HG02571 (cell line): ENCODE measurements around the gene RIMBP2.

Experiments used
- ATAC-seq: cut with Tn5 transposase; IDR thresholded peaks from one replicate; pipeline ENCODE4 v1.9.1; 2021; ENCODE audit warnings: mild to moderate bottlenecking, moderate library complexity; ENCODE audit not compliant: unreplicated experiment

Gene RIMBP2

DNA sequence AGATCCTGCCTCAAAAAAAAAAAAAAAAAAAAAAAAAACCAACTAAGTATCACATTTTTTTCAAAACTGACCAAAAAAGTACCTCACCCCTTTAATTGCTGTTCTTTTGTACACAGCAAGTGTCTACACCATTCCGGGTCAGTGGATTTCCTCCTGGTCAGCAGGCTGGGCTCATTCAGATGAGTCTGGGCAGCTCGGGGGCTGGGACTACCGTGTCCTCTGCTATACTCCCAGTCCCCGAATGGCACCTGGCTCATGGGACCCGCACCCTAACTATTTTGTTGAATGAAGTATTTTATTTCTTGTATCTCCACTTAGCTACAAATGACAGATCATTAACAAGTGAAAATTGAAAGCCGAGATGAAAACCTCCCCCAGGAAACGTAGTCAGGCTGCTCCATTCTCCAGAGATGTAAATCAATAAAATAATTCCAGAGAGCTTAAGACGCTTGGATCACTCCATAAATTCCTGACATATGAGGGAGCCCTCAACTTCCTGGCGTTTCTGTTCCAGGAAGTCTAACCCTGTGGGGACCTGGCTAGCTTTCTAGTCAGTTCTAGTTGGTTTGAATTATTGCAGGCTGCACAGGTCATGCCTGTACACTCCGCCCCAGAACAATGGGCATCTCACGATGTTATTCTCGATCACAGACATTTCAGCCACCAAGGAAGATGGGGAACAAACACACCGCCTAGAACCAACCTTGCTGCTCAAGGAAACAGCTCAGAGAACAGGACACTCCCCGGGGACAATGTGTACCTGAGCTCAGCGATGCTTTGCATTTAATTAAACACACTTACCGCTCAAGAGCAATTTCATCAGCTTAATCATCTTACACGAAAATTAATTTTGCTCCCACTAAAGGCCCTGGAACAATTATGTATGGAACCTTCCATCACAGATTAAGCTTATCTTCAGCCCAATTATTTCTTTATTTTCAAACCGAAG is 76.3 kb downstream of the RIMBP2 start:
- ATAC-seq, result no peak

DNA sequence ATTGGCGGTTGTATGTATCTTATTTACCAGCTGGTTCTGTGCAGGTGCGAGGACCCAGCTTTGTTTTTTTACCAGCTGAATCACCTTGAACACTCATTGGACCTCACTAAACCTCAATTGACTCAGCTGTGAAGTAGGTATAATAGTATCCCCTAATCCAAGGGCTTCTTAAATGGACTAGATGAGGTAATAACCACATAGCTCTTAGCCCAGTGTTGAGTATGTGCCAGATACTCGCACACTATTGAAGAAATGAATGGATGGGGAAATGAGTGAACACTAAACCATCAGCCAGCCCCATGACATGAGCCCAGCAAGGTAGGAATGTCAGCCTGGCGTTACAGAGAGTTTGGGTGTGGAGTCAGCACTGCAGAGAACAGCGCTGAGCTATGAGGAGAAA is 79.7 kb downstream of the RIMBP2 start:
- no peak for ATAC-seq

DNA sequence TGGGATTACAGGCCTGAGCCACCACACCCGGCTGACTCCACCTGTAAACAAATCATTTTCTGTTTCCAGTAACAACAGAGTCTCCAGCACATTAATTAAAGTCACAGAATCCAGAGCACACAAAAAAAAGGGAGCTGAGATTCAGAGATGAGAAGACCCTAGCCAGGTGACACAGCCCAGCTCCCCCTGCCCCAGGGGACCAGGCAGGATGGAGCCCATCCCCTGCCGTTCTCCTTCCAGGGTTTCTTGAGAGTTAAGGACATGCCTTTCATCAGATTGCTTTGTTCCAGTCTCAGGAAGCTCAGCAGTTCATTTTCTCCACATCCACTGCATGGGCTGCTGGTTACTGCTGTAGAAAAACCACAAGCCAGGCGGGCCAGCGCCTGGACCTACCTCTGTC is 81.2 kb downstream of the RIMBP2 start:
- ATAC-seq, result no peak

DNA sequence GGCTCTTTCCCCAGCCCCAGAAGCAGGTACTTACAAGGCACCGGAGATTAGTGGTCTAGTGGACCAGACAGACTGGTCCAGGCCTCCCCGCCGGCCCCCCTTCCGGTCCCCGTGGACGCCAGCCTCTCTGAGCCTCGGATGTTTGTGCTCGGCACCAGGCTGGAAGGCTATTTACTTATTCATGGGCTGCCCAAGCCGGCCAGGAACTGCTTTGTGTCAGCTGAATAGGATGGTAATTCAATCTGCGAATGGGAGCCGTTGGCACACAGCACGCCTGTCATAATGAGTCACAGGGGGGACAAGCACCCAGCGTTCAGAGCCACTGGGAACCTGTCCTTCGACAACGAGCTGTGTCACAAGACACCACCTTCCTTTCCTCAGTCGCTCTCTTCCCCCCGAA is 82.3 kb downstream of the RIMBP2 start:
- ATAC-seq, result no peak

DNA sequence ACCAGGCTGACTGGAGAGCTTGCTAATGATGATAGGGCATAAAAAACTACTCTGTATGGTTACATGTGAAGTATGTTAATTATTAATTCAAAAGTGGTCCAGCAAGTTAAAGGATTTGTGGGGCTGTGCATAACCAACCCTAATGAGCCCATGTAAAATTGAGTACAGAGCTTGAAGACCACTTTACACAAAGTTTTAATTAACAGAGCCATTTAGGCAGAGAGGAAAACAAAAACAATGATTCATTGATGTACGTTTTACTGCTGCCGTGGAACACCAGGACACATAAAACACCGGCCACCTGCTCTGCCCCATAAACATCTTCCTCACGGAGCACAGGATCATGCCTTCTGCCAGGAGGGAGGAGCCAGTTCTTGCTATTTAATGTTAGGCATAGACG is 83.5 kb downstream of the RIMBP2 start:
- ATAC-seq, result no peak

DNA sequence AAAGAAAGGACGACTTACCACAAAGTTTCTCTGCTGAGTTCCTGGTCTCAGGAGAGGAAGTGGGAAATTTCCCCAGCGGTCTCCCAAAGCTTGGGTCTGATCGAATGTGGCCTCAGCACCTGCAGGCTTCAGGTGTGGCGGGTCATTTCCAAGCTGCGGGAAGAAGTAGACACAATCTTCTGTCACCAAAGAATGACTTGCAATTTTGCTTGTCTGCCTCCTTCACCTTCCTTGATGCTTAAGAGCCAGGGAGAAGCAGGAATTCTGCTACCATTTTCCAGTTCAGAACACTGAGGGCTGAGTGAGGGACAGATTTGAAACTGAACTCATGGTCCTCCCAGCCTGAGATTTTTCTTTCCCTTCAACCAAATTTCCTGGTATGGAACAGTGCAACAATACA is 87.8 kb downstream of the RIMBP2 start:
- ATAC-seq, result no peak

DNA sequence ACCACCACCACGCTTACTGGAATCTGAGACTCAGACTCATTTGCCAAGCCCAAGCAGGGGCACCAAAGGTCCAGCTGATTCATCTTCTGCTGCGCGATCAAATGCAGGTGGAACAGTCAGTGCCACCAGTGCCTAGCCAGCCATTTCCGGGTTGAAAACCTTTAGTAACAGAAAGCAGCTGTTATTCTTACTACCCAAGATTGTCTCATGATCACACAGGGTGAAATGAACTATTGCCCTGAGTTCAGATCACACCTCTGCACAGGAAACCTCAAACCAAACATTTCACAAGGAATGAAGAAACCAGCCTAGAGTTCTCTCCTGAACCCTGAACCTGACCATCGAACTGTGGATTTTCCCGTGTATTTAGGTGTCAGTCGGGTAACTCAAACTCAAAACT is 88.9 kb downstream of the RIMBP2 start:
- no peak for ATAC-seq

DNA sequence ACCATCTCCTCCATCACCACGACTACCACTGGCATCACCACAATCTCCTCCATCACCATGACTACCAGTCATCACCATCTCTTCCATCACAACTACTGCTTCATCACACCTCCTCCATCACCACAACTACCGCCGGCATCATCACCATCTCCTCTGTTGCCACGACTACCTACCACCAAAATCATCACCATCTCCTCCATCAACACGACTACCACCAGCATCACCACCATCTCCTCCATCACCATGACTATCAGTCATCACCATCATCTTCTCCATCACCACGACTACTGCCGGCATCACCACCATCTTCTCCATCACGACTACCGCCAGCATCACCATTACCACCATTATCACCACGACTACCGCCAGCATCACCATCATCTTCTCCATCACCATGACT is 89.5 kb downstream of the RIMBP2 start:
- ATAC-seq, result no peak

DNA sequence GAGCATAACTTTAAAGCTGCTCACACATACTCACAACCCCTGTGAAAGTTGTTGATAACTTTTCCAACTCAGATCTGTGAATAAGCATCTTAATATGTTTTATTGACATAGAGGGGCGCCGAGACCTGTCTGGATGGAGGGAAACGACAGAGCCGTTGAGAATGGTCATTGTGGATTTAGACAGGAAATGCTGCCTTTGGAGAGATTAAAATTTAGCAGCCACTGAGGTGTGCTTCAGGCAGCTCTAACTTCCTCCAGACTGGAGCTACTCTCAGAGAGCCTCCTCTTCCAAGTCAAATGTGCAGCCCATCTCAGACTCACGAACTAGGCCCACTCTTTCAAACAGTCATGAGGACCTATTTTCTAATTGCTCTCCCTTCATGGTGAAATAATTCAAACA is 90.9 kb downstream of the RIMBP2 start:
- ATAC-seq, result no peak

DNA sequence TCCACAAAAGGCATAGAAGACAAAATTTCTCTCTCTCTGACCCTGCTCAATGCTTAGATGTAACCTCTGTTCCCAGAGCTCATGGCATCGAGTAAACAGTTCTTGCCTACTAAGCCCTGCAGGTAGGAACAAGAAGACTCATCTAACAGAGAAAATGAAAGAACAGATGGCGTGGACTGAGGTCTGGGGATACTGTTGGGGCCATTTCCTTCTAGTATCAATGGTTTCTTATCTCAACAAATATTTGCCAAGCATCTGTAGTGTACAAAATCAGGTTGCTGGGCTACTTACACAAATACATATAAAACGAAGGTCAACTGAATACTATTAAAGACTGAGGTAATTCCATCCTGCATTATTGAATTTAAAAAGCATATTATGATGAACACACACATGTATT is 93.3 kb downstream of the RIMBP2 start:
- ATAC-seq, result no peak

DNA sequence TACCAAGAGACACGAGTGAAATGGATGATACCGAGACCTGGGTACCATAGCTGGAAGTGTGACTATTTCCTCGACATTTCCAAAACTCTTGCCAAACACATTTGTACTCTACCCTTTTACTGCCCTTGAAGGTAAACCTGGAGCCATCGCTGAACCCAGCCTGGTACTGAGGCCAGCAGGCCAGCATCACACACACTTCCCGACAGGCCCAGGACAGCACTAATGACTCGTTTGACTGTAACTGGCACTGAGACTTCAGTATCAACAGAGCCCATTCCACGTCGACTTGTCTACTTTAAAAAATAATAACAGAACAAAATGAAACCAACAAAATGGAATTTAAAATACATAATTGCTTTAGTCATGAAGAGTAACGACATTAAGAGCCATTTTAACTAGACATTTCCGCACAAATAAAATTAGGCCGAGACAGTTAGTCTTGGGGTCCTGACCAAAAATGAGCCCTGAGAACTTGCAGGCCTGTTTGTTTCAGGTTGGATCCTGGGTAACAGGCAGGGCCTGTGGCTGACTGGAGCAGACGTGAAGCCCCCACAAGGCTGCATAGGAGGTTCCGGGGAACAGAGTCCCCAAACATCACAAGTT is 94.3 kb downstream of the RIMBP2 start:
- no peak for ATAC-seq

DNA sequence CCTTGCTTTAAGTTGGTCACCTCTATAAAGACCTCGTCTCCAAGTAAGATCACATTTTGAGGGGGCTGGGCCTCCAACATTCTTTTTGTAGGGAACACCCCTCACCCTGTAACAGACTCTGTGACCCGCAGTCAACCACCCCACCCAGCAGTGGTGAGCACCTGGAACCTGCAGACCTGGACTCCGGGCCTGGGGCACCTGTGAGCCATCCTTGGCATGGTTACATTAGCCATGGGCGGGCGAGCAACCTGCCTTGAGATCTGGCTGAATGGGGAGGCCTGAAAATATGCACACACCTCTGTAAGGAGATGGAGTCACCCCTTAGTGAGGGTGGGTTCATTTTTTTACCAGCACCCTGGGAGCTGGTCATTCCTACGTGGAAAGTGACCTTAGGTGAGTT is 95.3 kb downstream of the RIMBP2 start:
- ATAC-seq, result no peak

DNA sequence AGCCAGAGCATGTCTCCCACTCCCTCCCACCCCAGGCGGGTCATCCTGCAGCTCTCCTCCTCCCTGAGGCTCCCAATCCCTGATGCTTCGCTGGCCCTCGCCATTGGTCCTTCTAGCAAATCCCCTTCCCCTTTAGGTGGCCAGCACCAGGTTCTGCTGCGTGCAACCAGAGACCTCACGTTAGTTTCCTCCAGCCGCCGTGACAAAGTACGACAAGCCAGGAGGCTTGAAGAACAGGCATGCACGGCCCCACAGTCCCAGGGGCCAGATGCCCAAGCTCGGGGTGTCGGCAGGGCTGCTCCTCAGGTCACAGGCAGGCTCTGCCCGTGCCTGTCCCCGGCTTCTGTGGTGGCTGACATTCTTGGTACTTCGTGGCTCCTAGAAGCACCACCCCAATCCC is 95.8 kb downstream of the RIMBP2 start:
- ATAC-seq, result no peak

DNA sequence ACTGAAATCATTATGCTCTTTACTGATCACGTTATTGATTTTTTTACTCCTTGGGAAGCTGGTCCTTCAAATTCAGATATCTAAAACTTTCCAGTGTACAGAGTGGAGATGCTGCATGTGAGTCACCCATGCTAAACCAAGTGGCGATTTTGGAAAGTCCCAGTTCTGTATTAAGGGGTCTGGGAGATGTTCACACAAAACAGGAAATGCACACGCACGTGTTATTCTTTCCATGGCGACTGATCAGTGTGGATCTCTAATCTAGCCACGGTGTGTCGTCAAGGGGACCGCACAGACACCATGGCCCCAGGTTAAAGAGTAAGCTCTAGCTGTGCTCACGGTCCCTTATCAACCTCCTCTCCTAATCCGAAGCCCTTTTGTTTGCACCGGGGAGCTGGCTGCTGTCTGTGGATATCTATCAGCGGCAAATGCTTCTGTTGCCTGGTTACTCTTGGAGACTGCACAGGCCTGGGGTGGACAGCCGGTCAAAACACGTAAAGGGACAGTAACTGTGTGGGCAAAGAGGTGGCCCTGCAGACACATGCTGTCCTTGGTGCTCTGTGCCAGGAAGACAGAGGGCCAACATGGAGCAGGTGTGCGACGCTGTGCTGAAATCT is 96.6 kb downstream of the RIMBP2 start:
- no peak for ATAC-seq

DNA sequence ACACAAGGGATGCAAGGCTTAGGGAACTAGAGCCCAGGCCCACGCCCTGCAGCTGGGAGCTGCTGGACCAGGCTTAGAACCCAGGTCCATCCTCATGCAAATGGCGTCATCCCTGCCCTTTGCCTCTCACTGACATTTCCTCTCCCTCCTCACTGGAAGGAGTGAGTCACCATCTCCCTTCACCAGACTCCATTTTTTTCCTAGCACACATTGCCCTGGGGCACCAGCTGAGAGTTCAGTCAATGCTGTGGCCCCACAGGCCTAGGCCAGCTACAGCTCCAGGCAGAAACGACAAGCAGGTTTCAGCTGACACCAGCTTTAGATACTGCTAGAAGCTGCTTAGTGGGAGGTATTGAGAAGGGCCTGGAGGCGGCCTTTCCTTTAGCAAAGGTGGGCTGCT is 98.9 kb downstream of the RIMBP2 start:
- ATAC-seq, result no peak

DNA sequence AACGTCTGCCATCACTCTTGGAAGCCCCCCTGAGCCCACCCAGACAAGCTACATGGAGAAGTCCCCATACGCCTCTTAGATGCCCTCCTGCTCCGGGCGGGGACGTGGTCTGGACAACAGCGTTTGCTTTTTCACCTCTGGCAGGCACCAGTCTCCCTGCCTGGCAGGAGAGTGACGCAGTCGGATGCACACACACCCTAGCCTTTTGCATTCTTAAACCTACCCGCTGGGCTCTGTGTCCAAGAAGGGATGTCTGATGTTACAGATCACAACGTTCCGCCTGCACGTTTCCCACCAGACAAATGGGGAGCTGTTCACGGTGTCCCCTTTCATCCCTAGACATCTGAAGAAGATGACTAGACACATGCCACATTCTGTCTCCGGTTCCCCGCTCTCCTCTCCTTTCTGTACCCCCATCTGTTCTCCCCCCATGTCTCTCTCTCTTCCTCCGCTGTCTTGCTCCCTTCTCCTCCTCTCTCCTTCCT is 100.2 kb downstream of the RIMBP2 start:
- ATAC-seq, result no peak

DNA sequence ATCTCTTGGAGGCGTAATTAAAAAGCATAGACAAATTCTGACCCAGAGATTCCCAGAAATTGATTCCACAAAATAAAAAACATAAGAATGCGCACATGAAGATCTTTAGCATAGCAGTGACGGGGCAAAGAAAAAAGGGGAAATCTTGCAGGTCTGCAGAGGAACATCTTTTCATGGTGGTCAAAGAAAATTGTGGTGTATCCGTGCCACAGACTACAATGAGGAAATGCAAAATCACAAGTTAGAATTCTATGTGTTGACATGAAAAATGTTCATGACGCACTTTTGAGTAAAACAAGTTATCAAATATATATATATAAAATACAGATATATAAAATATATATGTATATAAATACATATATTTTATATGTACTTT is 101.6 kb downstream of the RIMBP2 start:
- no peak for ATAC-seq

DNA sequence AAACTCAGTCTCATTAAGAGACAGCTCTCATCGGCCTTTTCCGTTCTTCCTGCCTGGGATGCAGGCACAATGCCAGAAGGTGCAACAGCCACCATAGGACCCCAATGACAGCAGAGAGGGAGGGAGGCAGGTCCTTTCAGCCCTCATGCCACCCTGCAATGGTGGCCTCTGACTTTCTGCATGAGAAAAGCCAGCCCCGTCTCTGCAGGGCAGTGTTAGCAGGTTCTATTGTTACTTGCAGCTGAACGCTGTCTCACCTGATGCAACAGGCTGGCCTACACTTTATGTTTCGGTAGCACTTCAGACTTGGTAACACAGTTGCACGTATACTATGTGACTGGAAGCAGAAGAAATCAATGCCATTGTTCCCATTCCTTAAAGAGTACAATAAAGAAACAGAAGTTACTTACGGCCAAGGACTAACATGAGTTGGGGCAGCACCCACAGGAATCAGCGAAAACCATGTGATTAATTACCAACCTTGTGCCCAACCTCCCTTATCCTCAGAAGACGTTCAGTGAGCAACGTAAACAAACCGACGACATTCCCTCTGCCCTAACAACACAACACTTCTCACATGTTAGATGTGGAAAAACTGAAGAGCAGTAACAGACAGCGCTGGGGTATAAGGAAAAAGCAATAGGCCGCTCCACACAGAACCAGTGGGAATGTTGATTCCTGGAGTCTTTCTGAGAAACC is 102.1 kb downstream of the RIMBP2 start:
- no peak for ATAC-seq

DNA sequence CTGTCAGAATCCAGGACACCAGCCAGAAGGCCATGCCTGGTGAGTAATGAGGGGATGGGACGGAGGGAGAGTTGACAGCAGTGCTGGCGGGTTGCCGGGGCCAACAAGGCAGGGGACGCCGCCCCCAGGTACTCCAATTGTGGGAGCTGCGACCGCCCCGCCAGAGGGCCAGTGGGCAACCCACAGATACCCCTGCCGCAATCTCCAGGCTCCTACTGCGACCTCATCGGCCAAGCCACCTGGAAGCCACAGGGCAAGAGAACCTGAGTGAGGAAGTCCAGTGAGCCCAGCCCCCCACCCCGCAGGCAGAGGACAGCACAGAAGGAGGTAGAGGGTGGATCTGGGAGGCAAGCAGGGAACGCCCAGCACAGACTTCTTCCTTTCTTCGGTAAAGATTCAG is 103.0 kb downstream of the RIMBP2 start:
- ATAC-seq, result no peak

DNA sequence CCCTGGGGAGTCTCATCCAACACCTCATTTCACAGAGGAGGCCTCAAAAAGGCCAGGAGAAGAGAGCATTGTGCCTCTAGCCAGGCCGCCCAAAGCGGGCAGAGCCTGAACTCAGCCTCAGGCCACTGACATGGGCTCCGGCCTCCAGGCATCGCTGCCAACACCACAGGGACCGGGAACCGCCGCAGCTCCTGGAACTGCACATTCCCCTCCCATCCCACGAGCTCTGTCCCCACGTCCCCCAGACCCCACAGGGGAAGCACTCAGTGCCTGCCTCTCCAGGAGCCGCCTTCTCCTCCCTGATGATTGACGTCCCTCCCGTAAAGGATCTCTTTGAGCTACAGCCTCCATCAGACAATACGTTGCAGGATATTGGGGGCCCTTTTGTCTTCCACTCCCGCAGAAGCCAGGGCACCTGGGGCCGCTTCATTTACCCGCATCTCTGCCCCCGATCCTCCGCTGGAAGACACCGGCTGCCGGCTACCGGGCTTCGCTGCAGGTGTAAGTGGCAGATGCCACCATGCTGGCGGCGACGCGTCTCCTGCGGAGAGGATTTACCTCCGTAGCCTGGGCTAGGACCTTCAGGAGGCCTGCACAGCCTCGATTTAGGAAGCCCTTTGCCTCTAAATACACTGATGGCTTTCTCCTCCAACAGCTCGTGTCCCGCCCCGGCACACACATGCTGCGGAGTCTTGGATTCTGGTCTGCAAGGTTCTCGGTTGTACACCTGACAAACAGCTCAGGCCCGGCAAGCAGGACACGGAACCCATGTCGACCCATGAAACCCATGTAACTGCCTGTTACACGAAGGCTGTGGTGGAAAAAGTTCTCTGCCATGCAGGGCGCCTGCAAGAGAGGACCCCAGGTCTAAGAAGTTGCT is 104.8 kb downstream of the RIMBP2 start:
- ATAC-seq, result no peak
